ENCODE results near the gene PAOX.
"Not testable (repeated sequence)": the region's sequence is repeated elsewhere in the genome, so short reads cannot be mapped to it uniquely, and the experiment has no call there.

Gene PAOX

GRCh38 chr10:133385214-133385613 is 6.2 kb downstream of the PAOX start:
- DNase-seq (ENCODE audit: low spot score) (no peak), FAIRE-seq (no peak)

GRCh38 chr10:133386951-133387350 is 7.9 kb downstream of the PAOX start:
- not testable (repeated sequence) for DNase-seq (ENCODE audit: low spot score)

GRCh38 chr10:133388236-133388972 is 9.3 kb downstream of the PAOX start:
- DNase-seq (ENCODE audit: low spot score) (no peak), FAIRE-seq (no peak)

More at GRCh38 chr10:133386951-133387350, 7.9 kb downstream of the PAOX start:
- FAIRE-seq: not testable (repeated sequence)

GRCh38 chr10:133388973-133389818 is 10.1 kb downstream of the PAOX start:
- FAIRE-seq (no peak), DNase-seq (ENCODE audit: low spot score) (no peak)

GRCh38 chr10:133390597-133391248 is 11.7 kb downstream of the PAOX start:
- FAIRE-seq (no peak), DNase-seq (ENCODE audit: low spot score) (no peak)

- FAIRE-seq: no peak
- no peak for DNase-seq (ENCODE audit: low spot score)
Observed at GRCh38 chr10:133391249-133391635, 12.2 kb downstream of the PAOX start.

GRCh38 chr10:133391761-133392518 is 12.9 kb downstream of the PAOX start:
- DNase-seq (ENCODE audit: low spot score) (no peak), FAIRE-seq (no peak)

GRCh38 chr10:133393401-133394063 is 14.5 kb downstream of the PAOX start:
- DNase-seq (ENCODE audit: low spot score): no peak
- no peak for FAIRE-seq

GRCh38 chr10:133394064-133394663 is 15.1 kb downstream of the PAOX start, which contains the start of gene MTG1:
TSS of gene MTG1 (plus strand) at chr10:133394157. CDS start at chr10:133394221, 64 bp downstream.
- DNase-seq (ENCODE audit: low spot score): peak; percentile 96
- peak; percentile 48 for FAIRE-seq

- DNase-seq (ENCODE audit: low spot score) (no peak), FAIRE-seq (no peak)
Observed at GRCh38 chr10:133394801-133395221, 15.7 kb downstream of the PAOX start.

GRCh38 chr10:133396035-133396624 is 17.1 kb downstream of the PAOX start:
- no peak for DNase-seq (ENCODE audit: low spot score)
- no peak for FAIRE-seq

GRCh38 chr10:133397938-133398337 is 18.9 kb downstream of the PAOX start:
- DNase-seq (ENCODE audit: low spot score) (no peak), FAIRE-seq (no peak)

GRCh38 chr10:133399123-133399601 is 20.1 kb downstream of the PAOX start:
- no peak for DNase-seq (ENCODE audit: low spot score)
- no peak for FAIRE-seq

GRCh38 chr10:133400624-133401424 is 21.8 kb downstream of the PAOX start:
- FAIRE-seq: no peak
- DNase-seq (ENCODE audit: low spot score): no peak

- FAIRE-seq (no peak), DNase-seq (ENCODE audit: low spot score) (no peak)
Observed at GRCh38 chr10:133401500-133401899, 22.4 kb downstream of the PAOX start.

GRCh38 chr10:133401981-133402725 is 23.1 kb downstream of the PAOX start:
- no peak for FAIRE-seq
- DNase-seq (ENCODE audit: low spot score): no peak

- DNase-seq (ENCODE audit: low spot score) (no peak), FAIRE-seq (no peak)
Observed at GRCh38 chr10:133403359-133403758, 24.3 kb downstream of the PAOX start.

GRCh38 chr10:133403784-133404183 is 24.7 kb downstream of the PAOX start:
- DNase-seq (ENCODE audit: low spot score): no peak

More at GRCh38 chr10:133403784-133404183, 24.7 kb downstream of the PAOX start:
- FAIRE-seq: no peak
